SK-N-SH treated with all-trans-retinoic acid at 6 μM for 48 hours (cell line): Measurements from ENCODE around the gene STARD13.

Experiments
- ARNTL ChIP-seq: fragments of 450-650 bp; formaldehyde crosslinking; IDR thresholded peaks from 2 replicates; pipeline ENCODE4 v1.5.0; 2020; ENCODE audit warnings: low read depth, mild to moderate bottlenecking, moderate library complexity, borderline replicate concordance
- BACH2 ChIP-seq: fragments of 250-450 bp; sonication (Bioruptor Pico); IDR thresholded peaks from 2 replicates; pipeline ENCODE4 v1.9.0; 2021; ENCODE audit warnings: mild to moderate bottlenecking, borderline replicate concordance
- CREB5 ChIP-seq: fragments of 250-450 bp; sonication (Bioruptor Pico); IDR thresholded peaks from 2 replicates; pipeline ENCODE4 v1.5.1; 2020; ENCODE audit warnings: low read depth, mild to moderate bottlenecking, moderate library complexity
- ISL1 ChIP-seq: fragments of 250-450 bp; sonication (Bioruptor Pico); IDR thresholded peaks from 2 replicates; pipeline ENCODE4 v2.1.2; 2022; ENCODE audit warnings: mild to moderate bottlenecking, moderate library complexity
- PATZ1 ChIP-seq: fragments of 250-450 bp; sonication (Bioruptor Pico); IDR thresholded peaks from 2 replicates; pipeline ENCODE4 v1.8.0; 2020; ENCODE audit warnings: mild to moderate bottlenecking, moderate library complexity, borderline replicate concordance
- POU6F1 ChIP-seq: fragments of 250-450 bp; sonication (Bioruptor Pico); IDR thresholded peaks from 2 replicates; pipeline ENCODE4 v1.8.0; 2021; ENCODE audit warnings: low read depth, mild to moderate bottlenecking, moderate library complexity, borderline replicate concordance
- RARB ChIP-seq: fragments of 250-450 bp; sonication (Bioruptor Pico); IDR thresholded peaks from 2 replicates; pipeline ENCODE4 v1.8.0; 2021; ENCODE audit warnings: mild to moderate bottlenecking, moderate library complexity
- SNAI2 ChIP-seq: fragments of 250-450 bp; sonication (Bioruptor Pico); IDR thresholded peaks from 2 replicates; pipeline ENCODE4 v1.5.0; 2020; ENCODE audit warnings: mild to moderate bottlenecking, moderate library complexity
- TCF4 ChIP-seq: fragments of 250-450 bp; sonication (Bioruptor Pico); IDR thresholded peaks from 2 replicates; pipeline ENCODE4 v1.8.0; 2021; ENCODE audit warnings: mild to moderate bottlenecking, moderate library complexity, borderline replicate concordance
- TOX ChIP-seq: fragments of 250-450 bp; sonication (Bioruptor Pico); IDR thresholded peaks from 2 replicates; pipeline ENCODE4 v1.8.0; 2021; ENCODE audit warnings: mild to moderate bottlenecking, moderate library complexity, borderline replicate concordance
- ZNF565 ChIP-seq: fragments of 450-650 bp; formaldehyde crosslinking; conservative IDR thresholded peaks from 2 replicates; pipeline ENCODE4 v1.5.0; 2020; ENCODE audit warnings: low read depth, mild to moderate bottlenecking, moderate library complexity
- ZNF70 ChIP-seq: fragments of 450-650 bp; formaldehyde crosslinking; IDR thresholded peaks from 2 replicates; pipeline ENCODE4 v1.5.0; 2020; ENCODE audit warnings: mild to moderate bottlenecking, moderate library complexity

DNA sequence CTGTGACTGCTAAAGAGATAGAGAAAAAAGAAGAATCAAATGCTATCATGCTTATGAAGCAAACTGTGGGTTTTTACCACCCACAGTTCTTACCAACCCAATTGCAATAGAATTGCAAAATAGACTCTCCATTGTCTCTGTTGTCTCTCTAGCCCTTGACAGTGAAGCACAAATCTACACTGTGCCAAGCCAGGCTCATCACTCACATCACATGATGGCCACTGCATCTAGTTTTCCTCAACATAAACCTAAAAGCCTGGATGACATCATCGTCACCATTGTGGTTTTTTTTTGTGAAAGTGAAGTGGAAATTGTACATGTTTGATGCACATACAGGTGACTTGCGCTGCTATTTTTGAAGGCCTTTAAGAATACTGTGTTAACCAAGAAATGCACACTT is 213.3 kb downstream of the STARD13 start:
- TF ChIP-seq ZNF565 (CRISPR knock-in tag) (no peak), ZNF70 (no peak), POU6F1 (no peak), BACH2 (CRISPR knock-in tag) (no peak), PATZ1 (CRISPR knock-in tag) (no peak), RARB (no peak), CREB5 (no peak), TOX (CRISPR knock-in tag) (no peak), SNAI2 (no peak), ARNTL (no peak), TCF4 (CRISPR knock-in tag) (no peak), ISL1 (no peak)
